Measurements from ENCODE around the gene CRTC2.
"Not testable (repeated sequence)": the region's sequence is repeated elsewhere in the genome, so short reads cannot be mapped to it uniquely, and the experiment has no call there.

The CRTC2 gene

GRCh38 chr1:153958111-153958960 lies at the start of gene CRTC2:
CRTC2 (minus strand) TSS chr1:153958612; CDS start chr1:153958497, 115 bp downstream.
- peak; percentile 1 for TF ChIP-seq CTCF (IDR thresholded peaks at IDR 0.05; ENCODE audit: extremely low read depth, missing control alignments)
- DNase-seq (ENCODE audit: low spot score): peak; percentile 97

- no peak for TF ChIP-seq CTCF (IDR thresholded peaks at IDR 0.05; ENCODE audit: extremely low read depth, missing control alignments)
Observed at GRCh38 chr1:154006136-154006535, 47.7 kb upstream of the CRTC2 start.

GRCh38 chr1:154000420-154000819 lies 42.0 kb upstream of the CRTC2 start:
- no peak for TF ChIP-seq CTCF (IDR thresholded peaks at IDR 0.05; ENCODE audit: extremely low read depth, missing control alignments)
- no peak for DNase-seq (ENCODE audit: low spot score)

More at GRCh38 chr1:154006136-154006535, 47.7 kb upstream of the CRTC2 start:
- no peak for DNase-seq (ENCODE audit: low spot score)

- not testable (repeated sequence) for DNase-seq (ENCODE audit: low spot score)
Observed at GRCh38 chr1:153996882-153997281, 38.5 kb upstream of the CRTC2 start.

- TF ChIP-seq CTCF (IDR thresholded peaks at IDR 0.05; ENCODE audit: extremely low read depth, missing control alignments): no peak
- no peak for DNase-seq (ENCODE audit: low spot score)
Observed at GRCh38 chr1:153995640-153996039, 37.2 kb upstream of the CRTC2 start.

GRCh38 chr1:153995202-153995601 lies 36.8 kb upstream of the CRTC2 start:
- no peak for DNase-seq (ENCODE audit: low spot score)
- no peak for TF ChIP-seq CTCF (IDR thresholded peaks at IDR 0.05; ENCODE audit: extremely low read depth, missing control alignments)

- DNase-seq (ENCODE audit: low spot score): no peak
- no peak for TF ChIP-seq CTCF (IDR thresholded peaks at IDR 0.05; ENCODE audit: extremely low read depth, missing control alignments)
Observed at GRCh38 chr1:153991806-153992205, 33.4 kb upstream of the CRTC2 start.

GRCh38 chr1:153991151-153991630 lies 32.8 kb upstream of the CRTC2 start:
- DNase-seq (ENCODE audit: low spot score): no peak
- no peak for TF ChIP-seq CTCF (IDR thresholded peaks at IDR 0.05; ENCODE audit: extremely low read depth, missing control alignments)
